Lower leg skin (tissue), 4 donors: ENCODE measurements around the gene CHRND. TPM values are rescaled to one million over a fixed set of nuclear protein-coding genes. Genes with fewer than 3 reads are reported as not detected.

Experiments used
- DNase-seq, 2 donors: peaks; one replicate each; pipeline ENCODE4 v3.0.0-alpha.2; 2019; ENCODE audit warnings: low spot score in 2 of 2
- H3K4me3 ChIP-seq: fragments of 200-600 bp; sonication (generic); 2 replicates; pipeline ENCODE4 v1.5.1; 2017; ENCODE audit warnings: mild to moderate bottlenecking, low read depth; ENCODE audit not compliant: poor library complexity, severe bottlenecking
- CTCF ChIP-seq, 3 donors: fragments of 450-650 bp; IDR thresholded peaks; one replicate each; pipeline ENCODE4 v1.5.1; 2016; ENCODE audit warnings: antibody characterized with exemption in 3 of 3, mild to moderate bottlenecking in 3 of 3, moderate library complexity in 2 of 3
- POLR2A ChIP-seq, 2 donors: fragments of 450-650 bp; IDR thresholded peaks; one replicate each; pipeline ENCODE4 v1.6.1; 2016 to 2017; ENCODE audit warnings: antibody characterized with exemption in 2 of 2, mild to moderate bottlenecking in 1 of 2, moderate library complexity in 1 of 2
- WGBS, 2 donors: methylation state at CpG; one replicate each; pipeline ENCODE4 v1.1.5; 2018; 5-methylcytosine and 5-hydroxymethylcytosine counted together
- intact Hi-C: fragments of 100-400 bp; cut with DNase I; formaldehyde crosslinking; loops from one replicate; pipeline ENCODE4 v1.15.0; 2023; ENCODE audit warnings: low total_unique reads
- total RNA-seq, 4 donors: library from RNA; depleted of rRNA; stranded (reverse); fragments of >200 nt; gene quantifications; one replicate each; pipeline ENCODE4 v1.1.0, GENCODE V29; 2016

The CHRND gene
- total RNA-seq, 4 donors from 2014 or later: not detected

DNA sequence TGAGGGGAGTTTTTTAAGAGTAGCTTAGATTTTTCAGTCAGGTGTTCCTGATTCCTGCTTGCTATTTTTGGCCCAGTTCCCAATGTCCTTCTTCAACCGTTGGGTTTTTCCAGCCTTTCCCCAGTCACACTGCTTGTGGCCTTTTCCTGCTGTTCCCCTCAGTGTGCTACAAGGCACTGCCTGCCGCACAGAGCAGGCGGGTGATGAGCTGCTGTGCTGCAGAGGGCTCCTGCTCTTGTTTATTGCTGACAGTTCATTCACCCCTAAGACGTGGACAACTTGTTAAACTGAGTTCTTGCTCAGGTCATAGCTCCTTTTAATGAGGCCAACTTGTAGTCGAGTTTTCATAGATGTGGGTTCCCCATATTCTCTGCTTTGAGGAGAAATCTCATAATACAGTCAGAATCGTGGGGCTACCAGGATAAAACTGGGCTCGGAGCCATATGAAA, 45.1 kb downstream of the CHRND start:
- intact Hi-C loops: no loop called here
- DNase-seq: no peak
- WGBS, 2 donors: 77 to 78% methylated on average over 7 of the region's 7 CpGs
- no peak for TF ChIP-seq CTCF (IDR thresholded peaks at IDR 0.05)
- no peak for TF ChIP-seq POLR2A (IDR thresholded peaks at IDR 0.05)
- H3K4me3 ChIP-seq: no peak overlapping the region

DNA sequence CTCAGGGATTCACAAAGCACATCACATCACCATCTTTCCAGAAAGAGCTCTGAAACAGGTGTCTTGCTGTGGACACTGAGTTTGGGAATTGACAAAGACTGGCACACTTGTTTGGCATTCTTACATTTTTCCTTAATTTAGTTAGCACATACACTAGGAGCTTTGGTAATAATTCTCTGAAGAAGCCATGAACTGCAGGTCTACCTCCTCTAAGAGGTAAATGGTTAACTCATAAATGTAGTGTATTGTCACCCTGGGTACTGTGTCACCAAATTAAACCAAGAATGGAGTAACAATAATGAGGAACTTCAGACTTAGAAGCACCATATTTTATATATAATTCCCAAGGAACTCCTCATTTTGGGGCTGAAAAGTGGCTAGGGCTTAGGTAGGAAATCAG, 47.1 kb downstream of the CHRND start:
- intact Hi-C loops: no loop called here
- no peak for DNase-seq
- H3K4me3 ChIP-seq: no peak overlapping the region
- TF ChIP-seq POLR2A (IDR thresholded peaks at IDR 0.05): no peak
- TF ChIP-seq CTCF (IDR thresholded peaks at IDR 0.05): no peak

GRCh38 chr2:232573771-232574435, 47.9 kb downstream of the CHRND start:
- 94% methylated on average over 8 of the region's 8 CpGs for WGBS, 2 donors
- TF ChIP-seq CTCF (IDR thresholded peaks at IDR 0.05): no peak
- TF ChIP-seq POLR2A (IDR thresholded peaks at IDR 0.05): no peak
- no peak for DNase-seq
- intact Hi-C loops: no loop called here
- no peak overlapping the region for H3K4me3 ChIP-seq

GRCh38 chr2:232574674-232575403, 48.9 kb downstream of the CHRND start:
- intact Hi-C loops: no loop called here
- no peak overlapping the region for H3K4me3 ChIP-seq
- TF ChIP-seq POLR2A (IDR thresholded peaks at IDR 0.05): no peak
- no peak for TF ChIP-seq CTCF (IDR thresholded peaks at IDR 0.05)
- no peak for DNase-seq
- 89% methylated on average over 5 of the region's 5 CpGs for WGBS, 2 donors

- WGBS, 2 donors: 90 to 100% methylated on average over 1 of the region's 1 CpG
- DNase-seq: no peak
- H3K4me3 ChIP-seq: no peak overlapping the region
- no peak for TF ChIP-seq POLR2A (IDR thresholded peaks at IDR 0.05)
- TF ChIP-seq CTCF (IDR thresholded peaks at IDR 0.05): no peak
- intact Hi-C loops: no loop called here
Measured at GRCh38 chr2:232575404-232575746, 49.4 kb downstream of the CHRND start.
